Measurements from ENCODE around the gene FLNB.

Gene FLNB

GRCh38 chr3:58214484-58215316 is 206.5 kb downstream of the FLNB start:
- DNase-seq (ENCODE audit: low read depth): peak; percentile 40
- no peak for TF ChIP-seq CTCF (conservative IDR thresholded peaks at IDR 0.05; ENCODE audit: low read depth, low read length)
- H3K4me3 ChIP-seq (ENCODE audit: low read depth, low read length): no peak overlapping the region

- no peak for DNase-seq (ENCODE audit: low read depth)
- H3K4me3 ChIP-seq (ENCODE audit: low read depth, low read length): no peak overlapping the region
- TF ChIP-seq CTCF (conservative IDR thresholded peaks at IDR 0.05; ENCODE audit: low read depth, low read length): no peak
These were observed 207.2 kb downstream of the FLNB start for GRCh38 chr3:58215317-58216025.

DNA sequence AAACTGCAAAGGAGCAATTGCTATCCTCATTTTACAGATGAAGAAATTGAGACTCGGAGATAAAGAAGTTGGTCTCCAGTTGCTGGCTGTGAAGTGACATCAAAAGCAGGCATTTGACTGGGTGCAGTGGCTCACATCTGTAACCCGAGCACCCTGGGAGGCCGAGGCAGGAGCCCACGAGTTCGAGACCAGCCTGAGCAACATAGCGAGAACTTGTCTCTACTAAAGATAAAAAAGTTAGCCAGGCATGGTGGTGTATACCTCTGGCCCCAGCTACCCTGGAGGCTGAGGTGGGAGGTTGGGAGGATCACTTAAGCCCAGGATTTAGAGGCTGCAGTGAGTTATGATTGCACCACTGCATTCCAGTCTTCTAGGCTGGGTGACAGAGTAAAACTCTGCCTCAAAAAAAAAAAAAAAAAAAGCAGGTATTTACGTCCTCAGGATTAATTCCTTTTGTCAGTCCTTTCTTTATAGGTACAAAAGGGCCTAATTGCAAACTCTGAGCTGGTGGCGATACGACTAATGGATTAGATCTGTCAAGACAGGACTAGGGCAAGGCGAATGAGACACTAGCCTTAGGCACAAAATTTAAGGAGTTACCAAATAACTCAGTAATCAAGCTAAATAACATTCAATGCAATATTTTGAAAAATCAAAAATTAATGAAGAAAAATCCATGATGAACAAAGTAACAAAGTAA is 208.4 kb downstream of the FLNB start:
- no peak overlapping the region for H3K4me3 ChIP-seq (ENCODE audit: low read depth, low read length)
- DNase-seq (ENCODE audit: low read depth): no peak
- TF ChIP-seq CTCF (conservative IDR thresholded peaks at IDR 0.05; ENCODE audit: low read depth, low read length): no peak

- TF ChIP-seq CTCF (conservative IDR thresholded peaks at IDR 0.05; ENCODE audit: low read depth, low read length): peak; percentile 89
- H3K4me3 ChIP-seq (ENCODE audit: low read depth, low read length): peak overlapping the region; percentile 6
- peak; percentile 94 for DNase-seq (ENCODE audit: low read depth)
These were observed 209.1 kb downstream of the FLNB start for GRCh38 chr3:58217209-58217811.

GRCh38 chr3:58218904-58219303 is 210.7 kb downstream of the FLNB start:
- TF ChIP-seq CTCF (conservative IDR thresholded peaks at IDR 0.05; ENCODE audit: low read depth, low read length): no peak
- no peak overlapping the region for H3K4me3 ChIP-seq (ENCODE audit: low read depth, low read length)
- no peak for DNase-seq (ENCODE audit: low read depth)

All from choroid plexus epithelial cell (primary cell).